H1 (cell line): ENCODE results near the gene CDC42. TPM values are rescaled to one million over a fixed set of nuclear protein-coding genes. Genes with fewer than 3 reads are reported as not detected.

Experiments
- CTCF ChIA-PET: fragments of 300-600 bp; sonication (Branson Sonifier 250); formaldehyde crosslinking; loops from one replicate; lab custom pipeline; 2021; ENCODE audit not compliant: partially characterized antibody; lab: Charles Lee
- POLR2A ChIA-PET: fragments of 300-600 bp; sonication (Branson Sonifier 250); formaldehyde crosslinking; loops from one replicate; lab custom pipeline; 2021; ENCODE audit warnings: inconsistent platforms; ENCODE audit not compliant: partially characterized antibody; lab: Charles Lee
- DNase-seq, 2 experiments: peaks; one replicate each; pipeline versions ENCODE4 v3.0.0 to v3.0.0-alpha.2; 2010 to 2022; ENCODE audit warnings: low spot score in 2 of 2, low read depth in 1 of 2, mixed read lengths in 1 of 2
- FAIRE-seq: peaks from 2 replicates; lab custom pipeline; 2011; peaks lifted over from hg19 to GRCh38; lab: Jason Lieb, UNC
- H2AFZ ChIP-seq: 2 replicates; pipeline ENCODE4 v1.8.1; 2012; ENCODE audit warnings: low read length, inconsistent platforms
- H2AK5ac ChIP-seq: 2 replicates; pipeline ENCODE4 v1.6.1; 2013; ENCODE audit warnings: low read depth, low read length
- H2BK120ac ChIP-seq: replicated peaks from 2 replicates; pipeline ENCODE3; 2013; ENCODE audit warnings: low read depth, low read length, inconsistent platforms
- H2BK12ac ChIP-seq: 2 replicates; pipeline ENCODE4 v1.6.1; 2013; ENCODE audit warnings: low read depth, low read length
- H2BK15ac ChIP-seq: 2 replicates; pipeline ENCODE4 v1.6.1; 2013; ENCODE audit warnings: low read length
- H2BK20ac ChIP-seq: 2 replicates; pipeline ENCODE4 v1.6.1; 2013; ENCODE audit warnings: low read length
- H2BK5ac ChIP-seq: 2 replicates; pipeline ENCODE4 v1.6.1; 2013; ENCODE audit warnings: low read depth, low read length
- H3K14ac ChIP-seq: 2 replicates; pipeline ENCODE4 v1.6.1; 2013; ENCODE audit warnings: inconsistent platforms; ENCODE audit not compliant: insufficient read length
- H3K18ac ChIP-seq: 2 replicates; pipeline ENCODE4 v1.6.1; 2013; ENCODE audit warnings: low read length; ENCODE audit errors: extremely low read depth
- H3K23ac ChIP-seq: 2 replicates; pipeline ENCODE4 v1.6.1; 2013; ENCODE audit warnings: inconsistent platforms; ENCODE audit not compliant: insufficient read length
- H3K23me2 ChIP-seq: 2 replicates; pipeline ENCODE4 v1.6.1; 2013; ENCODE audit warnings: low read depth, low read length
- H3K27ac ChIP-seq: 2 replicates; pipeline ENCODE4 v1.6.1; 2011; ENCODE audit warnings: low read depth, low read length, inconsistent platforms
- H3K27me3 ChIP-seq, 4 experiments: replicated peaks in 1 of 4; 1 replicate in 1 of 4; 2 replicates in 3 of 4; pipeline versions ENCODE4 v1.6.1 to v1.8.1; 2011 to 2013; ENCODE audit warnings: low read length in 3 of 4, mild to moderate bottlenecking in 3 of 4, inconsistent platforms in 2 of 4, mixed read lengths in 2 of 4, moderate library complexity in 1 of 4; ENCODE audit not compliant: control insufficient read depth in 3 of 4, insufficient read depth in 3 of 4; ENCODE audit errors: extremely low read depth in 1 of 4
- H3K36me3 ChIP-seq, 4 experiments: 2 replicates each; pipeline versions ENCODE4 v1.6.1 to v1.8.1; 2011 to 2013; ENCODE audit warnings: mild to moderate bottlenecking in 4 of 4, low read length in 3 of 4, moderate library complexity in 2 of 4, control low read depth in 1 of 4, inconsistent platforms in 1 of 4; ENCODE audit not compliant: insufficient read depth in 4 of 4, control insufficient read depth in 2 of 4
- H3K4ac ChIP-seq: replicated peaks from 2 replicates; pipeline ENCODE3; 2013; ENCODE audit warnings: low read length, low read depth, mixed read lengths, inconsistent platforms; ENCODE audit not compliant: insufficient read length
- H3K4me1 ChIP-seq, 4 experiments: replicated peaks in 1 of 4; 1 replicate in 1 of 4; 2 replicates in 3 of 4; pipeline versions ENCODE4 v1.6.1 to v1.8.1; 2011 to 2013; ENCODE audit warnings: low read length in 3 of 4, inconsistent platforms in 2 of 4, mixed read lengths in 1 of 4; ENCODE audit not compliant: insufficient read depth in 4 of 4, control insufficient read depth in 3 of 4
- H3K4me2 ChIP-seq, 2 experiments: 2 replicates each; pipeline versions ENCODE4 v1.6.1 to v1.8.1; 2011 to 2013; ENCODE audit warnings: low read depth in 2 of 2, low read length in 2 of 2, control low read depth in 1 of 2, inconsistent platforms in 1 of 2, mild to moderate bottlenecking in 1 of 2; ENCODE audit not compliant: insufficient read depth in 1 of 2
- H3K4me3 ChIP-seq, 4 experiments: fragments of 200-600, 300-600 bp in 1 of 4; sonication (generic), shearing (Covaris generic), sonication (Bioruptor Twin) in 1 of 4; 2 replicates each; pipeline versions ENCODE4 v1.5.1 to v1.8.1; 2011 to 2016; ENCODE audit warnings: low read length in 4 of 4, low read depth in 3 of 4, control low read depth in 2 of 4, inconsistent platforms in 2 of 4, mild to moderate bottlenecking in 2 of 4, mixed read lengths in 1 of 4, moderate library complexity in 1 of 4; ENCODE audit not compliant: insufficient read depth in 2 of 4; ENCODE audit errors: extremely low read depth in 1 of 4
- H3K56ac ChIP-seq: replicated peaks from 2 replicates; pipeline ENCODE3; 2013; ENCODE audit warnings: low read depth, mild to moderate bottlenecking, mixed read lengths, low read length, inconsistent platforms; ENCODE audit not compliant: insufficient read length
- H3K79me1 ChIP-seq: 2 replicates; pipeline ENCODE4 v1.6.1; 2013; ENCODE audit warnings: low read depth, low read length, control low read depth
- H3K79me2 ChIP-seq, 2 experiments: 2 replicates each; pipeline versions ENCODE4 v1.6.1 to v1.8.1; 2012 to 2013; ENCODE audit warnings: low read length in 2 of 2, mild to moderate bottlenecking in 2 of 2, inconsistent platforms in 1 of 2; ENCODE audit not compliant: insufficient read depth in 2 of 2, control insufficient read depth in 1 of 2
- H3K9ac ChIP-seq, 4 experiments: replicated peaks in 1 of 4; 1 replicate in 1 of 4; 2 replicates in 3 of 4; pipeline versions ENCODE4 v1.6.1 to v1.8.1; 2011 to 2013; ENCODE audit warnings: low read depth in 3 of 4, low read length in 3 of 4, control low read depth in 2 of 4, mild to moderate bottlenecking in 2 of 4, moderate library complexity in 2 of 4, inconsistent platforms in 1 of 4; ENCODE audit errors: extremely low read depth in 1 of 4
- H3K9me3 ChIP-seq, 2 experiments: 2 replicates each; pipeline versions ENCODE4 v1.6.1 to v1.8.1; 2012 to 2013; ENCODE audit warnings: mild to moderate bottlenecking in 2 of 2, moderate library complexity in 2 of 2, control low read depth in 1 of 2, inconsistent platforms in 1 of 2, low read depth in 1 of 2, low read length in 1 of 2, mixed read lengths in 1 of 2; ENCODE audit not compliant: insufficient read depth in 2 of 2
- H4K20me1 ChIP-seq, 2 experiments: replicated peaks in 1 of 2; 2 replicates each; pipeline versions ENCODE3 to v1.8.1; 2011 to 2013; ENCODE audit warnings: inconsistent platforms in 2 of 2, low read length in 2 of 2, mild to moderate bottlenecking in 1 of 2; ENCODE audit not compliant: insufficient read depth in 2 of 2, control insufficient read depth in 1 of 2
- H4K5ac ChIP-seq: 2 replicates; pipeline ENCODE4 v1.6.1; 2013; ENCODE audit warnings: low read length, low read depth, mixed read lengths, inconsistent platforms; ENCODE audit not compliant: insufficient read length
- H4K8ac ChIP-seq: 2 replicates; pipeline ENCODE4 v1.8.0; 2013; ENCODE audit warnings: mild to moderate bottlenecking, moderate library complexity, low read length, inconsistent platforms; ENCODE audit not compliant: insufficient read depth; ENCODE audit errors: extremely low read depth
- H4K91ac ChIP-seq: replicated peaks from 2 replicates; pipeline ENCODE3; 2013; ENCODE audit warnings: low read length, mixed read lengths, inconsistent platforms; ENCODE audit not compliant: insufficient read length
- ATF3 ChIP-seq: IDR thresholded peaks from 2 replicates; pipeline ENCODE4 v1.6.1; 2011; ENCODE audit warnings: low read depth, mild to moderate bottlenecking, low read length; ENCODE audit not compliant: insufficient read depth
- CHD2 ChIP-seq: IDR thresholded peaks from 2 replicates; pipeline ENCODE4 v1.6.1; 2012; ENCODE audit warnings: low read length, improper control_type of control experiment
- CREB1 ChIP-seq: IDR thresholded peaks from 2 replicates; pipeline ENCODE4 v1.6.1; 2012; ENCODE audit warnings: inconsistent platforms
- EP300 ChIP-seq, 2 experiments: IDR thresholded peaks; 1 replicate in 1 of 2; 2 replicates in 1 of 2; pipeline ENCODE4 v1.6.1; 2011 to 2012; ENCODE audit warnings: low read depth in 2 of 2, low read length in 2 of 2, mild to moderate bottlenecking in 2 of 2, borderline replicate concordance in 1 of 2, inconsistent platforms in 1 of 2, moderate library complexity in 1 of 2
- MAFK ChIP-seq: IDR thresholded peaks from 2 replicates; pipeline ENCODE4 v1.6.1; 2012; ENCODE audit warnings: low read depth, mild to moderate bottlenecking, improper control_type of control experiment, low read length
- MAX ChIP-seq: IDR thresholded peaks from 2 replicates; pipeline ENCODE4 v1.6.1; 2012; ENCODE audit warnings: inconsistent platforms
- RAD21 ChIP-seq, 2 experiments: IDR thresholded peaks in 1 of 2; conservative IDR thresholded peaks in 1 of 2; 2 replicates each; pipeline ENCODE4 v1.6.1; 2011; ENCODE audit warnings: low read depth in 2 of 2, low read length in 2 of 2, improper control_type of control experiment in 1 of 2, inconsistent platforms in 1 of 2, mild to moderate bottlenecking in 1 of 2, moderate library complexity in 1 of 2
- RBBP5 ChIP-seq: IDR thresholded peaks from 2 replicates; pipeline ENCODE4 v1.7.1; 2012; ENCODE audit warnings: low read depth, mild to moderate bottlenecking, inconsistent platforms, low read length, moderate library complexity, borderline replicate concordance
- SUZ12 ChIP-seq: fragments of 200-600 bp; sonication (generic); IDR thresholded peaks from 2 replicates; pipeline ENCODE4 v1.6.1; 2012; ENCODE audit warnings: mild to moderate bottlenecking, inconsistent platforms, low read length, moderate library complexity, mixed read lengths
- TCF12 ChIP-seq: IDR thresholded peaks from 2 replicates; pipeline ENCODE4 v1.6.1; 2011; ENCODE audit warnings: low read depth, mild to moderate bottlenecking, low read length
- TEAD4 ChIP-seq: IDR thresholded peaks from 2 replicates; pipeline ENCODE4 v1.6.1; 2012; ENCODE audit warnings: low read depth, low read length, inconsistent platforms, mixed read lengths
- WGBS, 2 experiments: shearing (Covaris generic) in 1 of 2; methylation state at CpG; one replicate each; pipeline versions ENCODE4 v1.1.6 to v1.1.7; 2013 to 2015; ENCODE audit warnings: low lambda C conversion rate in 2 of 2, mixed read lengths in 2 of 2, inconsistent platforms in 1 of 2, low coverage in 1 of 2, missing lambda C conversion rate in 1 of 2; ENCODE audit not compliant: insufficient replicate concordance in 2 of 2, insufficient coverage in 1 of 2, insufficient read length in 1 of 2; ENCODE audit errors: extremely low coverage in 1 of 2, missing lambda C conversion rate in 1 of 2; 5-methylcytosine and 5-hydroxymethylcytosine counted together
- polyA plus RNA-seq, 7 experiments: library from polyadenylated mRNA; depleted of rRNA in 3 of 7; stranded (reverse) in 5 of 7; unstranded in 2 of 7; fragments of >200 nt in 5 of 7; fragments of 200-250 nt in 2 of 7; gene quantifications; 1 replicate in 5 of 7; 2 replicates in 1 of 7; 4 replicates in 1 of 7; pipeline versions ENCODE4 v1.2.1 to v1.2.3, GENCODE V29; 2011 to 2013; ENCODE audit warnings: missing spikeins in 2 of 7, mixed read lengths in 2 of 7
- total RNA-seq: library from RNA; stranded (reverse); fragmentation: NEBNext Ultra II Directional; extraction: Animal tissue kit (Norgen Biotek cat#: 25700); gene quantifications from 2 replicates; pipeline ENCODE4 v1.2.1, GENCODE V29; 2021

The CDC42 gene
- total and polyA plus RNA-seq, 2 of the 8 experiments (the other 6 are each of a cell fraction or from before 2014, with no cell fraction given), result 110 to 179 TPM

GRCh38 chr1:22071511-22071910 lies 19.0 kb downstream of the CDC42 start:
- Histone ChIP-seq H3K14ac (no peak overlapping the region), H3K36me3 (no peaks in the 10 kb centered on the region), H2BK12ac (no peak overlapping the region), H3K4ac (no peak overlapping the region), H3K56ac (no peak overlapping the region), H3K27me3 (no peaks in the 10 kb centered on the region), H3K4me2 (no peak overlapping the region), H3K79me2 (peaks cover 26 to 93% of the 10 kb centered on the region in 2 experiments), H2BK15ac (no peak overlapping the region), H3K4me1 (peaks cover 0 to 9% (median 6%) of the 10 kb centered on the region in 4 experiments), H3K9me3 (no peaks in the 10 kb centered on the region), H3K23ac (no peak overlapping the region), H4K91ac (no peak overlapping the region), H3K18ac (no peak overlapping the region), H3K79me1 (peaks cover 12% of the 10 kb centered on the region), H2AFZ (no peak overlapping the region), H3K27ac (no peak overlapping the region), H3K9ac (no peak overlapping the region), H3K4me3 (no peak overlapping the region), H2BK5ac (no peak overlapping the region), H4K20me1 (peaks cover 13 to 23% of the 10 kb centered on the region in 2 experiments), H4K5ac (no peak overlapping the region), H2BK120ac (no peak overlapping the region), H2BK20ac (no peak overlapping the region), H2AK5ac (no peak overlapping the region), H3K23me2 (no peaks in the 10 kb centered on the region), H4K8ac (no peak overlapping the region)
- WGBS, 2 experiments, result 84% methylated on average over 2 of the region's 2 CpGs; no CpG with 5 or more reads in 1 of the 2 experiments
- POLR2A ChIA-PET, result interaction anchor here (2.0 to 2.1 kb wide), 2 partner anchors 9 to 19 kb away, joined by 4 read pairs; partner anchors contain the start of gene CDC42
- FAIRE-seq (no peak), DNase-seq (no peak)
- CTCF ChIA-PET, result interaction anchor here (0.8 to 1.5 kb wide), 6 partner anchors 8 to 246 kb away, joined by 3 to 5 read pairs (median 4); no protein-coding TSS in a partner anchor
- TF ChIP-seq TCF12 (no peak), MAX (no peak), SUZ12 (no peak), RBBP5 (no peak), TEAD4 (no peak), CHD2 (no peak), ATF3 (no peak), CREB1 (no peak), MAFK (no peak), RAD21 (IDR thresholded peaks at IDR 0.05 in 1 of 2, conservative IDR thresholded peaks at IDR 0.05 in 1 of 2; ENCODE audit: low read depth in 2 of 2, low read length in 2 of 2) (no peak), EP300 (IDR thresholded peaks at IDR 0.05; ENCODE audit: borderline replicate concordance in 1 of 2, low read depth in 2 of 2, low read length in 2 of 2) (no peak)
